HepG2 (cell line): ENCODE data around the gene DENND2A.

ENCODE experiments used
- ESRRA ChIP-seq: sonication (generic); formaldehyde crosslinking; IDR thresholded peaks from 2 replicates; pipeline ENCODE4 v1.5.1; 2020; ENCODE audit warnings: mild to moderate bottlenecking, low read depth, missing genetic modification reagents
- GABPA ChIP-seq, 2 experiments: IDR thresholded peaks; 2 replicates each; pipeline ENCODE4 v1.6.1; 2011 to 2016; ENCODE audit warnings: low read depth in 2 of 2, low read length in 1 of 2, missing biosample characterization in 1 of 2, missing genetic modification characterization in 1 of 2
- HNRNPK ChIP-seq: fragments of 200-400 bp; formaldehyde crosslinking; IDR thresholded peaks from 2 replicates; pipeline ENCODE4 v1.6.1; 2018; ENCODE audit warnings: low read length, low read depth, moderate library complexity, mild to moderate bottlenecking; ENCODE audit not compliant: poor library complexity, severe bottlenecking
- IKZF5 ChIP-seq: IDR thresholded peaks from 2 replicates; pipeline ENCODE4 v1.6.1; 2018; ENCODE audit warnings: missing genetic modification reagents, mild to moderate bottlenecking, missing compliant biosample characterization
- PREB ChIP-seq: sonication (generic); formaldehyde crosslinking; IDR thresholded peaks from 2 replicates; pipeline ENCODE4 v1.4.0; 2020; ENCODE audit warnings: missing genetic modification reagents
- PRPF4 ChIP-seq: fragments of 200-400 bp; formaldehyde crosslinking; IDR thresholded peaks from 2 replicates; pipeline ENCODE4 v1.6.1; 2016; ENCODE audit warnings: low read length, low read depth; ENCODE audit not compliant: poor library complexity, severe bottlenecking
- YY1 ChIP-seq: IDR thresholded peaks from 2 replicates; pipeline ENCODE4 v1.6.1; 2011; ENCODE audit warnings: low read length, low read depth, moderate library complexity, mild to moderate bottlenecking; ENCODE audit not compliant: insufficient read depth, insufficient replicate concordance
- ZNF589 ChIP-seq: sonication (generic); formaldehyde crosslinking; conservative IDR thresholded peaks from 2 replicates; pipeline ENCODE4 v1.8.0; 2022; ENCODE audit warnings: mild to moderate bottlenecking, moderate library complexity, missing genetic modification reagents
- ZNF792 ChIP-seq: IDR thresholded peaks from 2 replicates; pipeline ENCODE4 v1.6.1; 2016
- TF ChIP-seq, protein P1 (sequence below): sonication (generic); formaldehyde crosslinking; IDR thresholded peaks from 2 replicates; pipeline ENCODE4 v1.5.0; 2020; ENCODE audit warnings: mild to moderate bottlenecking, missing genetic modification reagents, moderate library complexity
- TF ChIP-seq, protein P2 (sequence below), 2 experiments: sonication (generic) in 1 of 2; formaldehyde crosslinking in 1 of 2; IDR thresholded peaks; 2 replicates each; pipeline versions ENCODE4 v1.5.1 to v1.6.1; 2011 to 2020; ENCODE audit warnings: borderline replicate concordance in 1 of 2, low read depth in 1 of 2, low read length in 1 of 2, mild to moderate bottlenecking in 1 of 2, missing genetic modification reagents in 1 of 2, moderate library complexity in 1 of 2

DNA sequence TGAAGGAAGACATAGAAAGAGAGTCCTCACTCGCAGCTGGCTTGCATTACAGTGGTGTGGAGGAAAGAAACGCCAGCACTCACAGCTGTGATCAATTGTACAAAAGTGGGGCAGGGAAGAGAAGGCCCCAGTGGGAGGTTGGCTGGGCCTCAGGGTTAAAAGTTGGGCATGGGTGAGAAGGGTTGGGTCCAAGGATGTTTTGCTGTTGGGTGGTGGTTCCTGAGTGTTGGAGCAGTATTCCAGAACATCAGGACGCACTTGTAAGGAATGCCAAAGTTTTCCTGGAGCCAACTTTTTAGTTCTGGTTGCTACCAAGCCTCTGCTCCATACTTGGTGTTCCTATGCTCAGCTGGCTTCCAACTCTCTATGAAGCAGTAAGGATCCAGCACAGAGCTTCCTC, 105.9 kb downstream of the DENND2A start:
- TF ChIP-seq IKZF5 (CRISPR knock-in tag) (no peak), ESRRA (CRISPR knock-in tag) (no peak), YY1 (no peak), ZNF589 (no peak), PRPF4 (no peak), HNRNPK (no peak), GABPA (IDR thresholded peaks at IDR 0.05; ENCODE audit: low read depth, low read length) (no peak), GABPA (CRISPR knock-in tag; IDR thresholded peaks at IDR 0.05; ENCODE audit: low read depth) (no peak), PREB (CRISPR knock-in tag) (no peak), ZNF792 (no peak)
- TF ChIP-seq, protein P1, sequence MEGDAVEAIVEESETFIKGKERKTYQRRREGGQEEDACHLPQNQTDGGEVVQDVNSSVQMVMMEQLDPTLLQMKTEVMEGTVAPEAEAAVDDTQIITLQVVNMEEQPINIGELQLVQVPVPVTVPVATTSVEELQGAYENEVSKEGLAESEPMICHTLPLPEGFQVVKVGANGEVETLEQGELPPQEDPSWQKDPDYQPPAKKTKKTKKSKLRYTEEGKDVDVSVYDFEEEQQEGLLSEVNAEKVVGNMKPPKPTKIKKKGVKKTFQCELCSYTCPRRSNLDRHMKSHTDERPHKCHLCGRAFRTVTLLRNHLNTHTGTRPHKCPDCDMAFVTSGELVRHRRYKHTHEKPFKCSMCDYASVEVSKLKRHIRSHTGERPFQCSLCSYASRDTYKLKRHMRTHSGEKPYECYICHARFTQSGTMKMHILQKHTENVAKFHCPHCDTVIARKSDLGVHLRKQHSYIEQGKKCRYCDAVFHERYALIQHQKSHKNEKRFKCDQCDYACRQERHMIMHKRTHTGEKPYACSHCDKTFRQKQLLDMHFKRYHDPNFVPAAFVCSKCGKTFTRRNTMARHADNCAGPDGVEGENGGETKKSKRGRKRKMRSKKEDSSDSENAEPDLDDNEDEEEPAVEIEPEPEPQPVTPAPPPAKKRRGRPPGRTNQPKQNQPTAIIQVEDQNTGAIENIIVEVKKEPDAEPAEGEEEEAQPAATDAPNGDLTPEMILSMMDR: no peak
- TF ChIP-seq, protein P2, sequence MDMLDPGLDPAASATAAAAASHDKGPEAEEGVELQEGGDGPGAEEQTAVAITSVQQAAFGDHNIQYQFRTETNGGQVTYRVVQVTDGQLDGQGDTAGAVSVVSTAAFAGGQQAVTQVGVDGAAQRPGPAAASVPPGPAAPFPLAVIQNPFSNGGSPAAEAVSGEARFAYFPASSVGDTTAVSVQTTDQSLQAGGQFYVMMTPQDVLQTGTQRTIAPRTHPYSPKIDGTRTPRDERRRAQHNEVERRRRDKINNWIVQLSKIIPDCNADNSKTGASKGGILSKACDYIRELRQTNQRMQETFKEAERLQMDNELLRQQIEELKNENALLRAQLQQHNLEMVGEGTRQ (IDR thresholded peaks at IDR 0.05; ENCODE audit: low read depth, low read length): no peak
- TF ChIP-seq, protein P2 (CRISPR knock-in tag; IDR thresholded peaks at IDR 0.05; ENCODE audit: borderline replicate concordance): no peak
